K562 (cell line): ENCODE data around the gene OR5D13. TPM values are rescaled to one million over a fixed set of nuclear protein-coding genes. Genes with fewer than 3 reads are reported as not detected.

Experiments
- ATAC-seq: fragments of 200-7000 bp; cut with Tn5 transposase; 3 replicates; pipeline ENCODE4 v1.9.1; 2020; ENCODE audit warnings: moderate library complexity
- BruUV-seq: library from RNA; stranded (reverse); fragments of 400-500 nt; replicated peaks from 2 replicates; lab custom pipeline; 2021; lab: Mats Ljungman, UMichigan
- CTCF ChIA-PET: fragments of 300-600 bp; formaldehyde crosslinking; extraction: SDS; loops from one replicate; lab custom pipeline; 2021; ENCODE audit warnings: low intra/inter-chr PET ratio; lab: Yijun Ruan, JAX
- POLR2A ChIA-PET: fragments of 300-600, 350-650 bp; sonication (Branson Sonifier 250); formaldehyde crosslinking; extraction: SDS; loops from one replicate; lab custom pipeline; 2021; ENCODE audit warnings: antibody characterized with exemption, inconsistent platforms; lab: Yijun Ruan, JAX
- DNase-seq, 4 experiments: peaks; one replicate each; pipeline versions ENCODE4 v3.0.0 to v3.0.0-alpha.2; 2011 to 2018; ENCODE audit warnings: low spot score in 3 of 4, mixed read lengths in 3 of 4; ENCODE audit errors: extremely low read depth in 1 of 4
- FAIRE-seq: peaks from 2 replicates; lab custom pipeline; 2011; peaks lifted over from hg19 to GRCh38; lab: Jason Lieb, UNC
- H2AFZ ChIP-seq: 2 replicates; pipeline ENCODE4 v1.6.0; 2011; ENCODE audit warnings: low read depth, low read length, control low read depth, inconsistent platforms
- H3K27ac ChIP-seq: fragments of 200-600 bp; 3 replicates; pipeline ENCODE4 v1.8.0; 2011; ENCODE audit warnings: low read depth, mild to moderate bottlenecking, control low read depth, inconsistent platforms, low read length, moderate library complexity, mixed read lengths; ENCODE audit errors: extremely low read depth
- H3K27me3 ChIP-seq, 2 experiments: fragments of 300-600 bp in 1 of 2; 2 replicates in 1 of 2; 3 replicates in 1 of 2; pipeline versions ENCODE4 v1.6.0 to v1.8.0; 2011; ENCODE audit warnings: inconsistent platforms in 2 of 2, low read length in 2 of 2, mild to moderate bottlenecking in 1 of 2, mixed read lengths in 1 of 2, moderate library complexity in 1 of 2; ENCODE audit not compliant: control insufficient read depth in 2 of 2, insufficient read depth in 2 of 2
- H3K36me3 ChIP-seq: fragments of 300-600 bp; 3 replicates; pipeline ENCODE4 v1.8.0; 2011; ENCODE audit warnings: mild to moderate bottlenecking, low read length, inconsistent platforms; ENCODE audit not compliant: control insufficient read depth, insufficient read depth
- H3K4me1 ChIP-seq, 2 experiments: fragments of 200-600 bp in 1 of 2; replicated peaks in 1 of 2; 2 replicates in 1 of 2; 3 replicates in 1 of 2; pipeline versions ENCODE4 v1.5.1 to v1.8.0; 2011; ENCODE audit warnings: inconsistent platforms in 2 of 2, low read length in 2 of 2, mild to moderate bottlenecking in 1 of 2, mixed read lengths in 1 of 2, moderate library complexity in 1 of 2; ENCODE audit not compliant: control insufficient read depth in 2 of 2, insufficient read depth in 2 of 2
- H3K4me2 ChIP-seq: 2 replicates; pipeline ENCODE4 v1.6.1; 2011; ENCODE audit warnings: low read length, control low read depth, inconsistent platforms, mixed read lengths; ENCODE audit not compliant: insufficient read depth
- H3K4me3 ChIP-seq: fragments of 200-600 bp; sonication (generic), shearing (Covaris generic); 2 replicates; pipeline ENCODE4 v1.5.1; 2016; ENCODE audit warnings: control low read depth, inconsistent platforms
- H3K79me2 ChIP-seq: fragments of 200-600 bp; 3 replicates; pipeline ENCODE4 v1.8.0; 2011; ENCODE audit warnings: low read length, inconsistent platforms; ENCODE audit not compliant: control insufficient read depth, insufficient read depth
- H3K9ac ChIP-seq, 2 experiments: 2 replicates each; pipeline versions ENCODE4 v1.6.0 to v1.6.1; 2011; ENCODE audit warnings: low read depth in 2 of 2, low read length in 2 of 2, control low read depth in 1 of 2, inconsistent platforms in 1 of 2, mild to moderate bottlenecking in 1 of 2, mixed read lengths in 1 of 2; ENCODE audit not compliant: insufficient read depth in 1 of 2
- H3K9me1 ChIP-seq: one replicate; pipeline ENCODE4 v1.6.0; 2011; ENCODE audit warnings: inconsistent platforms, mild to moderate bottlenecking, low read length, moderate library complexity; ENCODE audit not compliant: control insufficient read depth, insufficient read depth
- H3K9me3 ChIP-seq: replicated peaks from 2 replicates; pipeline ENCODE4 v1.5.1; 2011; ENCODE audit warnings: low read depth, low read length, inconsistent platforms; ENCODE audit not compliant: control insufficient read depth, insufficient read depth
- H4K20me1 ChIP-seq: replicated peaks from 2 replicates; pipeline ENCODE4 v1.6.1; 2011; ENCODE audit warnings: low read length, inconsistent platforms, mixed read lengths; ENCODE audit not compliant: control insufficient read depth, insufficient read depth
- COPS2 ChIP-seq: fragments of 450-650 bp; conservative IDR thresholded peaks from 2 replicates; pipeline ENCODE4 v1.6.1; 2016; ENCODE audit warnings: mild to moderate bottlenecking, moderate library complexity
- FOXM1 ChIP-seq, 2 experiments: fragments of 450-650 bp in 1 of 2; sonication (generic) in 1 of 2; formaldehyde crosslinking in 1 of 2; IDR thresholded peaks; 2 replicates each; pipeline versions ENCODE4 v1.6.1 to v1.9.0; 2017 to 2022; ENCODE audit warnings: low read depth in 2 of 2, mild to moderate bottlenecking in 2 of 2, missing genetic modification reagents in 1 of 2, moderate library complexity in 1 of 2
- HDAC1 ChIP-seq, 2 experiments: fragments of 450-650 bp; IDR thresholded peaks; 2 replicates each; pipeline ENCODE4 v1.6.1; 2016 to 2017; ENCODE audit warnings: inconsistent platforms in 1 of 2, mild to moderate bottlenecking in 1 of 2, moderate library complexity in 1 of 2
- HNRNPH1 ChIP-seq: fragments of 200-400 bp; formaldehyde crosslinking; optimal IDR thresholded peaks from 2 replicates; pipeline ENCODE3; 2017; ENCODE audit warnings: low read depth, mild to moderate bottlenecking, low read length, moderate library complexity
- KAT2B ChIP-seq: IDR thresholded peaks from one replicate; pipeline ENCODE4 v1.6.1; 2012; ENCODE audit warnings: low read depth, mild to moderate bottlenecking, control low read depth, inconsistent platforms, low read length, moderate library complexity
- MCM2 ChIP-seq: fragments of 450-650 bp; IDR thresholded peaks from 2 replicates; pipeline ENCODE4 v1.6.1; 2017; ENCODE audit warnings: low read depth, mild to moderate bottlenecking
- PHB ChIP-seq: fragments of 250-450 bp; sonication (Bioruptor Pico); IDR thresholded peaks from 2 replicates; pipeline ENCODE4 v1.5.0; 2021
- POLR2H ChIP-seq: IDR thresholded peaks from 2 replicates; pipeline ENCODE4 v1.6.1; 2016; ENCODE audit warnings: missing genetic modification characterization, low read depth, mild to moderate bottlenecking, control low read depth, missing compliant biosample characterization, moderate library complexity
- SETDB1 ChIP-seq: IDR thresholded peaks from one replicate; pipeline ENCODE4 v1.6.1; 2012; ENCODE audit warnings: low read length, control low read depth, inconsistent platforms
- SMARCC2 ChIP-seq: fragments of 450-650 bp; IDR thresholded peaks from 2 replicates; pipeline ENCODE4 v1.6.1; 2017; ENCODE audit warnings: antibody characterized with exemption, moderate library complexity, mild to moderate bottlenecking, low read depth
- ZNF263 ChIP-seq: sonication (generic); formaldehyde crosslinking; IDR thresholded peaks from 2 replicates; pipeline ENCODE4 v1.8.0; 2022; ENCODE audit warnings: mild to moderate bottlenecking, missing genetic modification reagents, borderline replicate concordance
- ZNF644 ChIP-seq: fragments of 200-800 bp; sonication (Bioruptor generic); IDR thresholded peaks from 2 replicates; pipeline ENCODE4 v1.6.1; 2016; ENCODE audit warnings: low read depth, missing genetic modification characterization, missing compliant biosample characterization
- ZNF717 ChIP-seq: fragments of 250-450 bp; sonication (Bioruptor Pico); IDR thresholded peaks from 2 replicates; pipeline ENCODE4 v1.5.0; 2021
- ZNF764 ChIP-seq: fragments of 250-450 bp; sonication (Bioruptor Pico); IDR thresholded peaks from 2 replicates; pipeline ENCODE4 v1.4.0; 2020; ENCODE audit warnings: low read depth, mild to moderate bottlenecking, moderate library complexity
- in situ Hi-C: fragments of 300-500 bp; cut with MboI; formaldehyde crosslinking; loops from 4 replicates; pipeline ENCODE4 v1.15.0; 2018; ENCODE audit warnings: inconsistent platforms, mixed read lengths
- intact Hi-C: fragments of 100-400 bp; cut with micrococcal nuclease; formaldehyde crosslinking; loops from 2 replicates; pipeline ENCODE4 v1.14.2; 2022
- polyA plus RNA-seq, 8 experiments: library from polyadenylated mRNA; depleted of rRNA in 4 of 8; stranded (reverse) in 5 of 8; unstranded in 3 of 8; fragments of >200 nt; fragmentation: Nextera tagmentation in 2 of 8; fragmentation: Illumina TruSeq in 1 of 8; extraction: Ambion mirVana in 2 of 8; extraction: Trizol in 1 of 8; gene quantifications; 2 replicates each; pipeline versions ENCODE4 v1.2.1 to v1.2.3, GENCODE V29; 2011 to 2014; ENCODE audit warnings: inconsistent platforms in 1 of 8, missing spikeins in 1 of 8
- total RNA-seq, 7 experiments: library from RNA; depleted of rRNA in 6 of 7; stranded (reverse); fragments of >200 nt in 6 of 7; fragmentation: Illumina TruSeq in 2 of 7; extraction: Trizol in 2 of 7; gene quantifications; 2 replicates each; pipeline versions ENCODE4 v1.2.1 to v1.2.3, GENCODE V29; 2011 to 2021; ENCODE audit warnings: low replicate concordance in 1 of 7
- TF ChIP-seq, protein P1 (sequence below): fragments of 250-450 bp; sonication (Bioruptor Pico); IDR thresholded peaks from 2 replicates; pipeline ENCODE4 v1.5.0; 2022; ENCODE audit warnings: mild to moderate bottlenecking
- TF ChIP-seq, protein P2 (sequence below): sonication (generic); IDR thresholded peaks from 2 replicates; pipeline ENCODE4 v1.6.1; 2016

The OR5D13 gene
- total and polyA plus RNA-seq, 9 of the 15 experiments (the other 6 are each of a cell fraction or from before 2014, with no cell fraction given), result not detected

DNA sequence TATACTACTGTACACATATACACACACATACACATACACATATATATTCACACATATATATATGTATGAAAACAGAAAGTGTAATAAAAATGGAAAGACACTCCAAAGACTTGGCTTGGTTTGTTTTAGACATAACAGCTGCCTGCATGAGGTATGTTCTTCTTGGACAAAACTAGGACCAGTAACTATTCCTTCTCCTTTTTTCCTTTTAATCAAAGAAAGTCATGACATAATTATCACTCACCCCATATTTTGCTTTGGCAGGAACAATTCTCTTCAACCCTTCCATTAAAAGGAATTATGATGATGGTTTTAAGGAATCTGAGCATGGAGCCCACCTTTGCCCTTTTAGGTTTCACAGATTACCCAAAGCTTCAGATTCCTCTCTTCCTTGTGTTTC is 22.0 kb downstream of the OR5D13 start, which contains the start of gene OR5D14:
OR5D14 (plus strand) TSS at position 301 of the 400 bp plus-strand sequence; CDS start at position 301, 0 bp downstream.
- ATAC-seq (no peak), FAIRE-seq (no peak), DNase-seq (no peak)
- H3K9ac ChIP-seq, result no peak within 1 kb of the TSS
- intact Hi-C loops (no loop called here), in situ Hi-C loops (no loop called here)
- ChIA-PET POLR2A (no interaction called here), CTCF (no interaction called here)
- H3K27ac ChIP-seq, result no peak within 1 kb of the TSS
- H2AFZ ChIP-seq, result no peak within 1 kb of the TSS
- H4K20me1 ChIP-seq, result no peaks in the 10 kb centered on the region
- H3K4me2 ChIP-seq, result no peak within 1 kb of the TSS
- no peaks in the 10 kb centered on the region for H3K9me1 ChIP-seq
- no peaks in the 10 kb centered on the region for H3K4me1 ChIP-seq
- H3K79me2 ChIP-seq, result no peaks in the 10 kb centered on the region
- H3K27me3 ChIP-seq, result no peaks in the 10 kb centered on the region
- no peak within 1 kb of the TSS for H3K4me3 ChIP-seq
- no TSS peak for BruUV-seq
- TF ChIP-seq ZNF717 (no peak), SETDB1 (no peak), HNRNPH1 (no peak), MCM2 (no peak), HDAC1 (IDR thresholded peaks at IDR 0.05) (no peak), FOXM1 (IDR thresholded peaks at IDR 0.05; ENCODE audit: low read depth) (no peak), FOXM1 (CRISPR knock-in tag; IDR thresholded peaks at IDR 0.05; ENCODE audit: low read depth) (no peak), SMARCC2 (no peak), ZNF764 (CRISPR knock-in tag) (no peak), KAT2B (no peak), POLR2H (tag) (no peak), ZNF263 (no peak), COPS2 (no peak), ZNF644 (no peak), PHB (CRISPR knock-in tag) (no peak)
- TF ChIP-seq, protein P1, sequence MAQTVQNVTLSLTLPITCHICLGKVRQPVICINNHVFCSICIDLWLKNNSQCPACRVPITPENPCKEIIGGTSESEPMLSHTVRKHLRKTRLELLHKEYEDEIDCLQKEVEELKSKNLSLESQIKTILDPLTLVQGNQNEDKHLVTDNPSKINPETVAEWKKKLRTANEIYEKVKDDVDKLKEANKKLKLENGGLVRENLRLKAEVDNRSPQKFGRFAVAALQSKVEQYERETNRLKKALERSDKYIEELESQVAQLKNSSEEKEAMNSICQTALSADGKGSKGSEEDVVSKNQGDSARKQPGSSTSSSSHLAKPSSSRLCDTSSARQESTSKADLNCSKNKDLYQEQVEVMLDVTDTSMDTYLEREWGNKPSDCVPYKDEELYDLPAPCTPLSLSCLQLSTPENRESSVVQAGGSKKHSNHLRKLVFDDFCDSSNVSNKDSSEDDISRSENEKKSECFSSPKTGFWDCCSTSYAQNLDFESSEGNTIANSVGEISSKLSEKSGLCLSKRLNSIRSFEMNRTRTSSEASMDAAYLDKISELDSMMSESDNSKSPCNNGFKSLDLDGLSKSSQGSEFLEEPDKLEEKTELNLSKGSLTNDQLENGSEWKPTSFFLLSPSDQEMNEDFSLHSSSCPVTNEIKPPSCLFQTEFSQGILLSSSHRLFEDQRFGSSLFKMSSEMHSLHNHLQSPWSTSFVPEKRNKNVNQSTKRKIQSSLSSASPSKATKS (CRISPR knock-in tag), result no peak
- TF ChIP-seq, protein P2, sequence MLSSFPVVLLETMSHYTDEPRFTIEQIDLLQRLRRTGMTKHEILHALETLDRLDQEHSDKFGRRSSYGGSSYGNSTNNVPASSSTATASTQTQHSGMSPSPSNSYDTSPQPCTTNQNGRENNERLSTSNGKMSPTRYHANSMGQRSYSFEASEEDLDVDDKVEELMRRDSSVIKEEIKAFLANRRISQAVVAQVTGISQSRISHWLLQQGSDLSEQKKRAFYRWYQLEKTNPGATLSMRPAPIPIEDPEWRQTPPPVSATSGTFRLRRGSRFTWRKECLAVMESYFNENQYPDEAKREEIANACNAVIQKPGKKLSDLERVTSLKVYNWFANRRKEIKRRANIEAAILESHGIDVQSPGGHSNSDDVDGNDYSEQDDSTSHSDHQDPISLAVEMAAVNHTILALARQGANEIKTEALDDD, result no peak
- H3K9me3 ChIP-seq, result no peaks in the 10 kb centered on the region
- no peaks in the 10 kb centered on the region for H3K36me3 ChIP-seq
